IMR-90 (cell line): ENCODE data around the gene MZB1. TPM values are rescaled to one million over a fixed set of nuclear protein-coding genes. Genes with fewer than 3 reads are reported as not detected.

ENCODE experiments used
- ATAC-seq: fragments of 200-7000 bp; cut with Tn5 transposase; 2 replicates; pipeline ENCODE4 v1.9.1; 2020; ENCODE audit warnings: low read depth, mild to moderate bottlenecking, moderate library complexity
- BruUV-seq: library from RNA; stranded (reverse); fragments of 400-500 nt; replicated peaks from 2 replicates; lab custom pipeline; 2021; lab: Mats Ljungman, UMichigan
- CTCF ChIA-PET: fragments of 300-600 bp; formaldehyde crosslinking; extraction: SDS; loops from one replicate; lab custom pipeline; 2021; ENCODE audit warnings: antibody characterized with exemption; lab: Yijun Ruan, JAX
- POLR2A ChIA-PET: fragments of 300-600 bp; sonication (Branson Sonifier 250); formaldehyde crosslinking; loops from one replicate; lab custom pipeline; 2022; ENCODE audit warnings: antibody characterized with exemption; ENCODE audit not compliant: unreplicated experiment; lab: Charles Lee
- DNase-seq: peaks from one replicate; pipeline ENCODE4 v3.0.0; 2013
- H2AFZ ChIP-seq: replicated peaks from 2 replicates; pipeline ENCODE3; 2013; ENCODE audit warnings: low read length, mild to moderate bottlenecking; ENCODE audit not compliant: poor library complexity
- H2AK5ac ChIP-seq: 2 replicates; pipeline ENCODE4 v1.6.1; 2013; ENCODE audit warnings: low read depth, low read length, inconsistent platforms
- H2AK9ac ChIP-seq: replicated peaks from 2 replicates; pipeline ENCODE3; 2013; ENCODE audit warnings: mild to moderate bottlenecking, low read depth, low read length, moderate library complexity; ENCODE audit not compliant: poor library complexity
- H2BK120ac ChIP-seq: 2 replicates; pipeline ENCODE4 v1.6.1; 2013; ENCODE audit warnings: low read depth, low read length, inconsistent platforms
- H2BK15ac ChIP-seq: 3 replicates; pipeline ENCODE4 v1.6.1; 2013; ENCODE audit warnings: low read depth, low read length, inconsistent platforms
- H2BK20ac ChIP-seq: 2 replicates; pipeline ENCODE4 v1.6.1; 2013; ENCODE audit warnings: low read depth, mild to moderate bottlenecking, inconsistent platforms, low read length, moderate library complexity
- H2BK5ac ChIP-seq: 2 replicates; pipeline ENCODE4 v1.6.1; 2013; ENCODE audit warnings: mild to moderate bottlenecking, low read depth, low read length, inconsistent platforms; ENCODE audit not compliant: poor library complexity, severe bottlenecking
- H3K14ac ChIP-seq: replicated peaks from 2 replicates; pipeline ENCODE4 v1.6.1; 2013; ENCODE audit warnings: low read depth, low read length, inconsistent platforms
- H3K18ac ChIP-seq: 2 replicates; pipeline ENCODE4 v1.6.1; 2013; ENCODE audit warnings: low read depth, low read length, control low read depth
- H3K23ac ChIP-seq: 2 replicates; pipeline ENCODE4 v1.6.1; 2013; ENCODE audit warnings: low read depth, low read length, inconsistent platforms
- H3K27ac ChIP-seq: 2 replicates; pipeline ENCODE4 v1.5.1; 2013; ENCODE audit warnings: mild to moderate bottlenecking, control low read depth, low read length; ENCODE audit not compliant: insufficient read depth
- H3K27me3 ChIP-seq: 2 replicates; pipeline ENCODE4 v1.6.1; 2013; ENCODE audit warnings: low read length; ENCODE audit not compliant: control insufficient read depth, insufficient read depth
- H3K36me3 ChIP-seq: 2 replicates; pipeline ENCODE4 v1.6.1; 2013; ENCODE audit warnings: low read length, mixed read lengths; ENCODE audit not compliant: control insufficient read depth, insufficient read depth
- H3K4ac ChIP-seq: 2 replicates; pipeline ENCODE4 v1.6.1; 2013; ENCODE audit warnings: low read depth, low read length, inconsistent platforms
- H3K4me1 ChIP-seq: 2 replicates; pipeline ENCODE4 v1.6.1; 2013; ENCODE audit warnings: low read length, mixed read lengths; ENCODE audit not compliant: control insufficient read depth, insufficient read depth
- H3K4me2 ChIP-seq: 2 replicates; pipeline ENCODE4 v1.6.1; 2013; ENCODE audit warnings: low read depth, mild to moderate bottlenecking, control low read depth, low read length, moderate library complexity
- H3K4me3 ChIP-seq: 2 replicates; pipeline ENCODE4 v1.5.1; 2013; ENCODE audit warnings: low read depth, mild to moderate bottlenecking, control low read depth, low read length, moderate library complexity; ENCODE audit not compliant: insufficient read depth
- H3K56ac ChIP-seq: 2 replicates; pipeline ENCODE4 v1.6.1; 2013; ENCODE audit warnings: low read length, inconsistent platforms; ENCODE audit not compliant: insufficient read depth; ENCODE audit errors: extremely low read depth
- H3K79me1 ChIP-seq, 2 experiments: 2 replicates each; pipeline ENCODE4 v1.6.1; 2013; ENCODE audit warnings: low read length in 2 of 2, inconsistent platforms in 1 of 2, low read depth in 1 of 2
- H3K9ac ChIP-seq: 2 replicates; pipeline ENCODE4 v1.6.1; 2013; ENCODE audit warnings: low read depth, low read length, control low read depth
- H3K9me1 ChIP-seq: 2 replicates; pipeline ENCODE4 v1.6.1; 2013; ENCODE audit warnings: low read length, inconsistent platforms; ENCODE audit not compliant: insufficient read depth
- H3K9me3 ChIP-seq: 2 replicates; pipeline ENCODE4 v1.6.1; 2013; ENCODE audit warnings: low read length; ENCODE audit not compliant: control insufficient read depth, insufficient read depth
- H4K20me1 ChIP-seq: 2 replicates; pipeline ENCODE4 v1.6.1; 2013; ENCODE audit warnings: low read length, inconsistent platforms; ENCODE audit not compliant: insufficient read depth
- H4K5ac ChIP-seq: 2 replicates; pipeline ENCODE4 v1.6.1; 2013; ENCODE audit warnings: mild to moderate bottlenecking, low read depth, low read length, control low read depth
- H4K8ac ChIP-seq, 2 experiments: 2 replicates each; pipeline ENCODE4 v1.6.1; 2013; ENCODE audit warnings: low read depth in 2 of 2, low read length in 2 of 2, control low read depth in 1 of 2, inconsistent platforms in 1 of 2
- H4K91ac ChIP-seq: 2 replicates; pipeline ENCODE4 v1.6.1; 2013; ENCODE audit warnings: low read depth, low read length, inconsistent platforms; ENCODE audit not compliant: insufficient read depth
- BHLHE40 ChIP-seq: fragments of 150-350 bp; IDR thresholded peaks from 2 replicates; pipeline ENCODE4 v1.6.1; 2016; ENCODE audit warnings: mild to moderate bottlenecking, low read depth, low read length
- CEBPB ChIP-seq: IDR thresholded peaks from 2 replicates; pipeline ENCODE4 v1.6.1; 2012; ENCODE audit warnings: low read depth, low read length, improper control_type of control experiment
- CHD1 ChIP-seq: IDR thresholded peaks from 2 replicates; pipeline ENCODE4 v1.6.1; 2012; ENCODE audit warnings: low read depth, low read length, improper control_type of control experiment
- ELK1 ChIP-seq: fragments of 150-350 bp; IDR thresholded peaks from 2 replicates; pipeline ENCODE4 v1.6.1; 2016; ENCODE audit warnings: low read depth, mild to moderate bottlenecking, low read length, moderate library complexity, borderline replicate concordance
- MAZ ChIP-seq: IDR thresholded peaks from 2 replicates; pipeline ENCODE4 v1.6.1; 2012; ENCODE audit warnings: low read depth, mild to moderate bottlenecking, low read length, improper control_type of control experiment, moderate library complexity, borderline replicate concordance
- NFE2L2 ChIP-seq: fragments of 150-350 bp; IDR thresholded peaks from 2 replicates; pipeline ENCODE4 v1.6.1; 2016; ENCODE audit warnings: low read depth, mild to moderate bottlenecking, low read length
- POLR2A ChIP-seq: IDR thresholded peaks from 2 replicates; pipeline ENCODE4 v1.6.1; 2012; ENCODE audit warnings: mild to moderate bottlenecking, low read depth, low read length
- RCOR1 ChIP-seq: IDR thresholded peaks from 2 replicates; pipeline ENCODE4 v1.6.1; 2012; ENCODE audit warnings: mild to moderate bottlenecking, low read length, improper control_type of control experiment; ENCODE audit not compliant: insufficient replicate concordance
- RFX5 ChIP-seq: IDR thresholded peaks from 2 replicates; pipeline ENCODE4 v1.8.0; 2012; ENCODE audit warnings: low read depth, mild to moderate bottlenecking, low read length, moderate library complexity
- SMC3 ChIP-seq: fragments of 150-350 bp; IDR thresholded peaks from 2 replicates; pipeline ENCODE4 v1.6.1; 2016; ENCODE audit warnings: low read depth, mild to moderate bottlenecking, antibody characterized with exemption, low read length, moderate library complexity
- USF2 ChIP-seq: fragments of 150-350 bp; IDR thresholded peaks from 2 replicates; pipeline ENCODE4 v1.6.1; 2017; ENCODE audit warnings: mild to moderate bottlenecking, antibody characterized with exemption, low read length, low read depth
- WGBS, 2 experiments: methylation state at CpG; one replicate each; pipeline versions ENCODE4 v1.1.5 to v1.1.7; 2013; ENCODE audit warnings: missing lambda C conversion rate in 2 of 2; ENCODE audit not compliant: insufficient read length in 1 of 2; ENCODE audit errors: extremely low coverage in 2 of 2; 5-methylcytosine and 5-hydroxymethylcytosine counted together
- dilution Hi-C: fragments of 300-500 bp; cut with HindIII; formaldehyde crosslinking; loops from one replicate; pipeline ENCODE4 v1.14.3; 2018; ENCODE audit warnings: low sequenced_read_pairs; ENCODE audit not compliant: unreplicated experiment
- in situ Hi-C: fragments of 300-500 bp; cut with MboI; formaldehyde crosslinking; loops from 3 replicates; pipeline ENCODE4 v1.14.3; 2019; ENCODE audit warnings: low sequenced_read_pairs, inconsistent platforms, mixed read lengths
- intact Hi-C: fragments of 100-400 bp; cut with micrococcal nuclease; formaldehyde crosslinking; loops from 2 replicates; pipeline ENCODE4 v1.10.0; 2022
- polyA plus RNA-seq, 3 experiments: library from polyadenylated mRNA; depleted of rRNA; stranded (reverse); fragments of >200 nt; gene quantifications; 2 replicates each; pipeline ENCODE4 v1.2.3, GENCODE V29; 2012; ENCODE audit warnings: low replicate concordance in 1 of 3
- total RNA-seq: library from RNA; depleted of rRNA; stranded (reverse); fragments of >200 nt; gene quantifications from 2 replicates; pipeline ENCODE4 v1.2.3, GENCODE V29; 2012
- TF ChIP-seq, protein P1 (sequence below): conservative IDR thresholded peaks from 2 replicates; pipeline ENCODE4 v1.5.1; 2012; ENCODE audit warnings: mild to moderate bottlenecking, low read depth, low read length, improper control_type of control experiment

The MZB1 gene
- total and polyA plus RNA-seq, 2 of the 4 experiments (the other 2 are of a cell fraction): not detected

DNA sequence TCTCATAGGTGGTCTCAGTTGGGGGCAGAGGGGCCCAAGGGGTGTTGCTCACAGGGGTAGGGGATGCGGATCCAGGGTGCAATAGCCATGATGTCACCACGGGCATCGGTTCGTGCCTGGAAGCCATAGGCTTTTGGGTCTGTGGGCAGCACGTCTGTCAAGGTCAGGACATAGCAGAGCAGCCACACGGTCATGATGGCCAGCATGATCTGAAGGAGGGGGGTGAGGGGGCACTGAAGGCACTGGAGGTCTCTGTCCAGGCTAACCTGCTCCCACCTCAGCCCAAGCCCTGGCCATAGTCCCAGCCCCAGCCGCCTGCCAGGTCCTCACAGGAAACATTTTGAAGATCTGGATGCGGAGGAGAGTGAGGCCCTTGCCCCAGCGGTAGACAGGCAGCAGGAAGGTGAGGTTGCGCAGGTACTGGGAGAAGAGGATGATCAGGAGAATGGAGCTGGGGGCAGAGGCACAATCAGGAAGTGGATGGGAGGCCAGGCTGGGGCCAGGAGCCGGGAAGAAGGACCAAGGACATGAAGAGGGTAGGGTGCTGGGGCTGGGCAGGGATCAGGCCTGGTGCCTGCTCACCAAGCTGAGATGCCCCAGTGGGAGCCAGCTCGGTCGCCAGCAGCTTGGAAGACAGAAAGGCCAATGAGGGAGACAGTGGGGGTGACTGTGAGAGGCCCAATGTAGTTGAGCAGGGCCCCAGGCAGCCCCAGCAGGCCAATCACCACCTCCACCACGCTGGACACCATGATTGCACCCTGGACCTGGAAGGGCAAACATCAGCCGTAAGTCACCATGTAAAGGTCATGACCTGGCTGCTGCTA lies 9.9 kb downstream of the MZB1 start (continued):
- TF ChIP-seq POLR2A: no peak

DNA sequence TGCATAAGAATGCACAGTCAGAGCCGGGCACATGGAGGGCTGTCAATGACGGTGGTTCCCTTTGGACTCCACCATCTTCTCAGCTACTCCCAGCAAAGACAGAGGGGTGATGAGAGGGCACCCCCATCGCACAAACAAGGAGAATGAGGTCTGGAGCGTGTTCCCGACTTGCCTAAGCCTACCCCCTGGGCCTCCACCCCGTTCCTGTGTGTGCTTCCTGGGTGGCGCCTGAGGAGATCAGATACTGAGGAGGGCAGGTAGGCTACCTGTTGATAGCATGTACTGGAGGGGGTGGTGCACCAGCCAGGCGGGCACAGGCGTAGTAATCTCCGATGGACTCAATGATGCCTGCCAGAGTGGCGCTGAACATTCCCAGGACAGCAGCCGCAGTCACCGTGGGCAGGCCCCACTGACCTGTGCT lies 10.8 kb downstream of the MZB1 start:
- 95% methylated on average over 5 of the region's 13 CpGs; no CpG with 5 or more reads in 1 of the 2 experiments for WGBS, 2 experiments
- Histone ChIP-seq H3K79me1 (peaks cover 0 to 2% of the 10 kb centered on the region in 2 experiments; a peak in 2 of 4 replicates), H2BK15ac (no peak overlapping the region), H3K18ac (no peak overlapping the region), H3K23ac (no peak overlapping the region), H3K56ac (no peak overlapping the region), H3K4ac (no peak overlapping the region), H4K91ac (no peak overlapping the region), H2BK20ac (no peak overlapping the region), H2AK9ac (no peak overlapping the region), H3K9me1 (peaks cover 10% of the 10 kb centered on the region; the same call in 1 of the 2 replicates), H4K8ac (no peak overlapping the region), H3K27me3 (no peaks in the 10 kb centered on the region), H3K4me2 (no peak overlapping the region), H3K9ac (no peak overlapping the region), H3K14ac (no peak overlapping the region), H3K36me3 (peaks cover 14% of the 10 kb centered on the region; the same call in 1 of the 2 replicates), H2BK120ac (no peak overlapping the region), H3K4me1 (peaks cover 3% of the 10 kb centered on the region; the same call in 1 of the 2 replicates), H3K4me3 (no peak overlapping the region), H2BK5ac (no peak overlapping the region), H3K9me3 (no peaks in the 10 kb centered on the region), H3K27ac (no peak overlapping the region), H2AK5ac (no peak overlapping the region), H4K20me1 (peaks cover under 1% of the 10 kb centered on the region; the same call in 1 of the 2 replicates), H4K5ac (no peak overlapping the region), H2AFZ (no peak overlapping the region)
- ATAC-seq (no peak), DNase-seq (no peak)
- intact Hi-C loops: no loop called here
- POLR2A ChIA-PET: interaction anchor here (0.5 kb wide), 1 partner anchor 86 kb away, joined by 3 read pairs; the partner anchor contains the start of gene MATR3
- in situ Hi-C loops: no loop called here
- CTCF ChIA-PET: no interaction called here
- BruUV-seq: no TSS peak
- dilution Hi-C loops: no loop called here
- TF ChIP-seq ELK1 (no peak), SMC3 (no peak), NFE2L2 (no peak), MAZ (no peak), CEBPB (no peak), USF2 (no peak), POLR2A (no peak), CHD1 (no peak), RFX5 (no peak), BHLHE40 (no peak), RCOR1 (no peak)
- TF ChIP-seq, protein P1, sequence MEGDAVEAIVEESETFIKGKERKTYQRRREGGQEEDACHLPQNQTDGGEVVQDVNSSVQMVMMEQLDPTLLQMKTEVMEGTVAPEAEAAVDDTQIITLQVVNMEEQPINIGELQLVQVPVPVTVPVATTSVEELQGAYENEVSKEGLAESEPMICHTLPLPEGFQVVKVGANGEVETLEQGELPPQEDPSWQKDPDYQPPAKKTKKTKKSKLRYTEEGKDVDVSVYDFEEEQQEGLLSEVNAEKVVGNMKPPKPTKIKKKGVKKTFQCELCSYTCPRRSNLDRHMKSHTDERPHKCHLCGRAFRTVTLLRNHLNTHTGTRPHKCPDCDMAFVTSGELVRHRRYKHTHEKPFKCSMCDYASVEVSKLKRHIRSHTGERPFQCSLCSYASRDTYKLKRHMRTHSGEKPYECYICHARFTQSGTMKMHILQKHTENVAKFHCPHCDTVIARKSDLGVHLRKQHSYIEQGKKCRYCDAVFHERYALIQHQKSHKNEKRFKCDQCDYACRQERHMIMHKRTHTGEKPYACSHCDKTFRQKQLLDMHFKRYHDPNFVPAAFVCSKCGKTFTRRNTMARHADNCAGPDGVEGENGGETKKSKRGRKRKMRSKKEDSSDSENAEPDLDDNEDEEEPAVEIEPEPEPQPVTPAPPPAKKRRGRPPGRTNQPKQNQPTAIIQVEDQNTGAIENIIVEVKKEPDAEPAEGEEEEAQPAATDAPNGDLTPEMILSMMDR: no peak
